ENCODE results near the gene ANKRD34B. TPM values are rescaled to one million over a fixed set of nuclear protein-coding genes. Genes with fewer than 3 reads are reported as not detected.
"Not testable (repeated sequence)": the region's sequence is repeated elsewhere in the genome, so short reads cannot be mapped to it uniquely, and the experiment has no call there.

The ANKRD34B gene
- not detected in 2 replicates for total RNA-seq (2014; rRNA removed)
- not detected for polyA plus RNA-seq (2012)

- no peak for DNase-seq (ENCODE audit: low read depth)
These were observed at the start of gene ANKRD34B for GRCh38 chr5:80569961-80570786. ANKRD34B (minus strand) TSS chr5:80570280; CDS start chr5:80560019, 10,261 bp downstream.

- DNase-seq (ENCODE audit: low read depth) = no peak
These were observed 49.0 kb upstream of the ANKRD34B start for GRCh38 chr5:80619086-80619485.

- DNase-seq (ENCODE audit: low read depth) = no peak
These were observed 48.4 kb upstream of the ANKRD34B start for GRCh38 chr5:80618438-80618837.

- no peak for DNase-seq (ENCODE audit: low read depth)
These were observed 45.3 kb upstream of the ANKRD34B start for GRCh38 chr5:80615266-80615914.

GRCh38 chr5:80609692-80610091, 39.6 kb upstream of the ANKRD34B start:
- DNase-seq (ENCODE audit: low read depth) = no peak

- DNase-seq (ENCODE audit: low read depth) = no peak
These were observed 38.7 kb upstream of the ANKRD34B start for GRCh38 chr5:80608731-80609130.

GRCh38 chr5:80607832-80608231, 37.8 kb upstream of the ANKRD34B start:
- no peak for DNase-seq (ENCODE audit: low read depth)

GRCh38 chr5:80607343-80607742, 37.3 kb upstream of the ANKRD34B start:
- no peak for DNase-seq (ENCODE audit: low read depth)

- no peak for DNase-seq (ENCODE audit: low read depth)
These were observed 31.0 kb upstream of the ANKRD34B start for GRCh38 chr5:80600943-80601693.

GRCh38 chr5:80597500-80597899, 27.4 kb upstream of the ANKRD34B start:
- DNase-seq (ENCODE audit: low read depth) = no peak

GRCh38 chr5:80594810-80595209, 24.7 kb upstream of the ANKRD34B start:
- DNase-seq (ENCODE audit: low read depth) = no peak

- peak; percentile 15 for DNase-seq (ENCODE audit: low read depth)
These were observed 22.7 kb upstream of the ANKRD34B start for GRCh38 chr5:80592761-80593160.

- no peak for DNase-seq (ENCODE audit: low read depth)
These were observed 22.0 kb upstream of the ANKRD34B start for GRCh38 chr5:80592105-80592504.

GRCh38 chr5:80591352-80591751, 21.3 kb upstream of the ANKRD34B start:
- peak; percentile 70 for DNase-seq (ENCODE audit: low read depth)

- no peak for DNase-seq (ENCODE audit: low read depth)
These were observed 20.7 kb upstream of the ANKRD34B start for GRCh38 chr5:80590766-80591165.

- DNase-seq (ENCODE audit: low read depth) = no peak
These were observed 18.9 kb upstream of the ANKRD34B start for GRCh38 chr5:80588858-80589540.

- no peak for DNase-seq (ENCODE audit: low read depth)
These were observed 14.7 kb upstream of the ANKRD34B start for GRCh38 chr5:80584770-80585169.

GRCh38 chr5:80580291-80580690, 10.2 kb upstream of the ANKRD34B start:
- DNase-seq (ENCODE audit: low read depth) = not testable (repeated sequence)

- no peak for DNase-seq (ENCODE audit: low read depth)
These were observed 9.0 kb upstream of the ANKRD34B start for GRCh38 chr5:80579050-80579449.

GRCh38 chr5:80577707-80578106, 7.6 kb upstream of the ANKRD34B start:
- DNase-seq (ENCODE audit: low read depth) = no peak

- no peak for DNase-seq (ENCODE audit: low read depth)
These were observed 6.3 kb upstream of the ANKRD34B start for GRCh38 chr5:80576383-80576782.

- DNase-seq (ENCODE audit: low read depth) = no peak
These were observed 3.0 kb upstream of the ANKRD34B start for GRCh38 chr5:80573062-80573461.

Measured in LHCN-M2 (cell line).